Activated T-helper 2 cell treated with anti-CD3 and anti-CD28 coated beads, Interferon-gamma antibody, Interleukin-2, Interleukin-4, amounts not matched to agents 10 μg/mL and 5 μg/mL and 100 μg/mL, durations not matched to agents 14 hours and 24 hours and 36 hours (primary cell): ENCODE results near the gene TCAP. TPM values are rescaled to one million over a fixed set of nuclear protein-coding genes. Genes with fewer than 3 reads are reported as not detected.
"Not testable (repeated sequence)": the region's sequence is repeated elsewhere in the genome, so short reads cannot be mapped to it uniquely, and the experiment has no call there.

Experiments
- DNase-seq: peaks from one replicate; pipeline ENCODE4 v3.0.0; 2021; ENCODE audit warnings: low spot score
- H3K27ac Mint-ChIP-seq: one replicate; pipeline ENCODE4 v1.8.0; 2021; ENCODE audit warnings: mixed read lengths
- H3K27me3 Mint-ChIP-seq: one replicate; pipeline ENCODE4 v1.8.0; 2021; ENCODE audit warnings: low read depth, mixed read lengths
- H3K36me3 Mint-ChIP-seq: one replicate; pipeline ENCODE4 v1.8.0; 2021; ENCODE audit warnings: low read depth, mixed read lengths
- H3K4me1 Mint-ChIP-seq: one replicate; pipeline ENCODE4 v1.8.0; 2021; ENCODE audit warnings: low read depth, mixed read lengths
- H3K4me3 Mint-ChIP-seq: one replicate; pipeline ENCODE4 v1.8.0; 2021; ENCODE audit warnings: low read depth, mild to moderate bottlenecking, moderate library complexity, mixed read lengths
- H3K9me3 Mint-ChIP-seq: one replicate; pipeline ENCODE4 v1.8.0; 2021; ENCODE audit warnings: mixed read lengths
- intact Hi-C: fragments of 100-400 bp; cut with micrococcal nuclease; formaldehyde crosslinking; loops from one replicate; pipeline ENCODE4 v1.15.1; 2023
- total RNA-seq: library from RNA; stranded (reverse); gene quantifications from 2 replicates; pipeline ENCODE4 v1.2.3, GENCODE V29; 2022

Gene TCAP
- total RNA-seq, 1 donor from 2014 or later = 0.87 TPM

GRCh38 chr17:39688945-39689344 is 23.8 kb downstream of the TCAP start:
- Mint-ChIP-seq H3K4me3 (peak overlapping the region; percentile 87), H3K27ac (peak overlapping the region; percentile 92), H3K9me3 (peaks cover 3% of the 10 kb centered on the region), H3K27me3 (no peaks in the 10 kb centered on the region), H3K36me3 (peaks cover 18% of the 10 kb centered on the region), H3K4me1 (peaks cover 17% of the 10 kb centered on the region)
- DNase-seq = no peak
- intact Hi-C loops = loop anchor here (10.0 kb wide), 1 partner anchor 76 kb away; no protein-coding TSS in a partner anchor

GRCh38 chr17:39694593-39694992 is 29.4 kb downstream of the TCAP start:
- no peaks in the 10 kb centered on the region for H3K36me3 Mint-ChIP-seq
- intact Hi-C loops = no loop called here
- no peaks in the 10 kb centered on the region for H3K4me1 Mint-ChIP-seq
- no peak for DNase-seq
- H3K27me3 Mint-ChIP-seq = peaks cover 9% of the 10 kb centered on the region
- no peaks in the 10 kb centered on the region for H3K9me3 Mint-ChIP-seq
- H3K4me3 Mint-ChIP-seq = no peak overlapping the region
- no peak overlapping the region for H3K27ac Mint-ChIP-seq

GRCh38 chr17:39695089-39695474 is 29.9 kb downstream of the TCAP start:
- H3K9me3 Mint-ChIP-seq = no peaks in the 10 kb centered on the region
- H3K4me1 Mint-ChIP-seq = no peaks in the 10 kb centered on the region
- no peak overlapping the region for H3K27ac Mint-ChIP-seq
- DNase-seq = no peak
- no peaks in the 10 kb centered on the region for H3K36me3 Mint-ChIP-seq
- no peak overlapping the region for H3K4me3 Mint-ChIP-seq
- intact Hi-C loops = no loop called here
- H3K27me3 Mint-ChIP-seq = peaks cover 12% of the 10 kb centered on the region

GRCh38 chr17:39696731-39697130 is 31.6 kb downstream of the TCAP start:
- no peak for DNase-seq
- Mint-ChIP-seq H3K27me3 (peaks cover 24% of the 10 kb centered on the region), H3K36me3 (no peaks in the 10 kb centered on the region), H3K27ac (no peak overlapping the region), H3K9me3 (no peaks in the 10 kb centered on the region), H3K4me3 (no peak overlapping the region), H3K4me1 (no peaks in the 10 kb centered on the region)
- intact Hi-C loops = no loop called here

- no peaks in the 10 kb centered on the region for H3K4me1 Mint-ChIP-seq
- no peaks in the 10 kb centered on the region for H3K9me3 Mint-ChIP-seq
- H3K27ac Mint-ChIP-seq = no peak overlapping the region
- peaks cover 34% of the 10 kb centered on the region for H3K27me3 Mint-ChIP-seq
- H3K36me3 Mint-ChIP-seq = no peaks in the 10 kb centered on the region
- H3K4me3 Mint-ChIP-seq = no peak overlapping the region
- intact Hi-C loops = no loop called here
- no peak for DNase-seq
These were observed 32.8 kb downstream of the TCAP start for GRCh38 chr17:39697961-39698360.

GRCh38 chr17:39699157-39699817 is 34.1 kb downstream of the TCAP start:
- H3K9me3 Mint-ChIP-seq, H3K4me1 Mint-ChIP-seq, intact Hi-C loops, H3K36me3 Mint-ChIP-seq, DNase-seq, H3K4me3 Mint-ChIP-seq, H3K27ac Mint-ChIP-seq: not testable (repeated sequence)
- H3K27me3 Mint-ChIP-seq = peaks cover 34% of the 10 kb centered on the region

- Mint-ChIP-seq H3K27ac (no peak within 1 kb of the TSS), H3K4me1 (peaks cover 3% of the 10 kb centered on the region), H3K9me3 (no peaks in the 10 kb centered on the region), H3K36me3 (no peaks in the 10 kb centered on the region), H3K4me3 (no peak within 1 kb of the TSS), H3K27me3 (peaks cover 34% of the 10 kb centered on the region)
- intact Hi-C loops = no loop called here
- no peak for DNase-seq
These were observed 34.6 kb downstream of the TCAP start, which contains the start of gene ERBB2 for GRCh38 chr17:39699818-39700147. Gene ERBB2, plus strand, starts transcription at chr17:39700064. Its CDS starts 175 bp downstream, at chr17:39700239.

- DNase-seq = no peak
- intact Hi-C loops = no loop called here
- no peaks in the 10 kb centered on the region for H3K9me3 Mint-ChIP-seq
- H3K4me3 Mint-ChIP-seq = no peak overlapping the region
- H3K4me1 Mint-ChIP-seq = peaks cover 3% of the 10 kb centered on the region
- no peaks in the 10 kb centered on the region for H3K36me3 Mint-ChIP-seq
- no peak overlapping the region for H3K27ac Mint-ChIP-seq
- peaks cover 34% of the 10 kb centered on the region for H3K27me3 Mint-ChIP-seq
These were observed 35.2 kb downstream of the TCAP start for GRCh38 chr17:39700148-39700987.

- H3K4me3 Mint-ChIP-seq = no peak overlapping the region
- H3K36me3 Mint-ChIP-seq = no peaks in the 10 kb centered on the region
- H3K4me1 Mint-ChIP-seq = peaks cover 3% of the 10 kb centered on the region
- no peak for DNase-seq
- H3K27ac Mint-ChIP-seq = no peak overlapping the region
- peaks cover 34% of the 10 kb centered on the region for H3K27me3 Mint-ChIP-seq
- intact Hi-C loops = no loop called here
- H3K9me3 Mint-ChIP-seq = no peaks in the 10 kb centered on the region
These were observed 36.0 kb downstream of the TCAP start for GRCh38 chr17:39701012-39701783.

- Mint-ChIP-seq H3K27ac (no peak overlapping the region), H3K4me1 (peaks cover 5% of the 10 kb centered on the region), H3K9me3 (no peaks in the 10 kb centered on the region), H3K36me3 (no peaks in the 10 kb centered on the region), H3K4me3 (no peak overlapping the region), H3K27me3 (peaks cover 34% of the 10 kb centered on the region)
- intact Hi-C loops = no loop called here
- no peak for DNase-seq
These were observed 36.8 kb downstream of the TCAP start for GRCh38 chr17:39701784-39702422.

- Mint-ChIP-seq H3K9me3 (no peaks in the 10 kb centered on the region), H3K4me1 (peaks cover 10% of the 10 kb centered on the region), H3K27me3 (peaks cover 34% of the 10 kb centered on the region), H3K36me3 (no peaks in the 10 kb centered on the region), H3K27ac (no peak overlapping the region), H3K4me3 (no peak overlapping the region)
- no peak for DNase-seq
- intact Hi-C loops = no loop called here
These were observed 38.0 kb downstream of the TCAP start for GRCh38 chr17:39702901-39703893.

- Mint-ChIP-seq H3K4me3 (no peak overlapping the region), H3K9me3 (no peaks in the 10 kb centered on the region), H3K4me1 (peaks cover 10% of the 10 kb centered on the region), H3K27me3 (peaks cover 32% of the 10 kb centered on the region), H3K36me3 (no peaks in the 10 kb centered on the region), H3K27ac (no peak overlapping the region)
- intact Hi-C loops = no loop called here
- DNase-seq = no peak
These were observed 38.8 kb downstream of the TCAP start for GRCh38 chr17:39703913-39704312.
